Panc1 (cell line): ENCODE data around the gene NLGN2. TPM values are rescaled to one million over a fixed set of nuclear protein-coding genes. Genes with fewer than 3 reads are reported as not detected.
A peak's percentile ranks its signal among the peaks of the same experiment; 100 is the strongest.

Experiments used
- ATAC-seq: fragments of 200-7000 bp; cut with Tn5 transposase; 2 replicates; pipeline ENCODE4 v1.9.1; 2020; ENCODE audit warnings: mild to moderate bottlenecking, moderate library complexity
- BruUV-seq: library from RNA; stranded (reverse); fragments of 400-500 nt; replicated peaks from 2 replicates; lab custom pipeline; 2021; lab: Mats Ljungman, UMichigan
- CTCF ChIA-PET: fragments of 300-600 bp; sonication (Branson Sonifier 250); formaldehyde crosslinking; loops from one replicate; lab custom pipeline; 2022; ENCODE audit warnings: antibody characterized with exemption; lab: Charles Lee
- POLR2A ChIA-PET: fragments of 300-600 bp; sonication (Branson Sonifier 250); formaldehyde crosslinking; loops from one replicate; lab custom pipeline; 2022; ENCODE audit warnings: antibody characterized with exemption; lab: Charles Lee
- DNase-seq: peaks from one replicate; pipeline ENCODE4 v3.0.0-alpha.2; 2010; ENCODE audit warnings: low read depth, low spot score
- H3K27ac ChIP-seq: 2 replicates; pipeline ENCODE4 v1.5.1; 2011; ENCODE audit warnings: mild to moderate bottlenecking, low read length, inconsistent platforms
- H3K27me3 ChIP-seq: fragments of 200-500 bp; sonication (Bioruptor generic); 2 replicates; pipeline ENCODE4 v1.6.0; 2014; ENCODE audit warnings: low read length, inconsistent platforms; ENCODE audit not compliant: control insufficient read depth, insufficient read depth
- H3K36me3 ChIP-seq: fragments of 200-500 bp; sonication (Bioruptor generic); 2 replicates; pipeline ENCODE4 v1.5.1; 2014; ENCODE audit warnings: inconsistent platforms, mild to moderate bottlenecking, low read length, moderate library complexity; ENCODE audit not compliant: control insufficient read depth, insufficient read depth
- H3K4me1 ChIP-seq: 2 replicates; pipeline ENCODE4 v1.5.1; 2011; ENCODE audit warnings: inconsistent platforms, mild to moderate bottlenecking, low read length, moderate library complexity; ENCODE audit not compliant: control insufficient read depth, insufficient read depth
- H3K4me3 ChIP-seq, 2 experiments: 2 replicates each; pipeline ENCODE4 v1.5.1; 2011 to 2012; ENCODE audit warnings: low read depth in 2 of 2, low read length in 2 of 2, mild to moderate bottlenecking in 2 of 2, inconsistent platforms in 1 of 2, moderate library complexity in 1 of 2
- H3K9me3 ChIP-seq: fragments of 200-500 bp; sonication (Bioruptor generic); 2 replicates; pipeline ENCODE4 v1.5.1; 2014; ENCODE audit warnings: low read depth, mild to moderate bottlenecking, inconsistent platforms, low read length, moderate library complexity; ENCODE audit not compliant: control insufficient read depth, insufficient read depth
- POLR2AphosphoS5 ChIP-seq: IDR thresholded peaks from 2 replicates; pipeline ENCODE4 v1.6.1; 2012; ENCODE audit warnings: mild to moderate bottlenecking, low read depth, low read length, moderate library complexity
- SIN3A ChIP-seq: IDR thresholded peaks from 2 replicates; pipeline ENCODE4 v1.6.1; 2012; ENCODE audit warnings: low read depth, mild to moderate bottlenecking, low read length, moderate library complexity, borderline replicate concordance; ENCODE audit not compliant: insufficient read depth
- TCF7L2 ChIP-seq: IDR thresholded peaks from 2 replicates; pipeline ENCODE4 v1.6.1; 2011; ENCODE audit warnings: mild to moderate bottlenecking, low read depth, low read length, inconsistent platforms
- in situ Hi-C: cut with HindIII; loops from 2 replicates; pipeline ENCODE4 v1.10.0; 2016; ENCODE audit warnings: low sequenced_read_pairs, low pct_unique_long_range_greater_than_20kb
- intact Hi-C: fragments of 100-400 bp; cut with micrococcal nuclease; formaldehyde crosslinking; loops from one replicate; pipeline ENCODE4 v1.10.0; 2022; ENCODE audit not compliant: unreplicated experiment
- total RNA-seq: library from RNA; stranded (reverse); gene quantifications from one replicate; pipeline ENCODE4 v1.2.1, GENCODE V29; 2021; ENCODE audit not compliant: unreplicated experiment
- TF ChIP-seq, protein P1 (sequence below), 2 experiments: IDR thresholded peaks; 2 replicates each; pipeline ENCODE4 v1.6.1; 2011 to 2012; ENCODE audit warnings: low read depth in 2 of 2, control low read depth in 1 of 2, low read length in 1 of 2, mild to moderate bottlenecking in 1 of 2, moderate library complexity in 1 of 2; ENCODE audit not compliant: insufficient read depth in 1 of 2
- TF ChIP-seq, protein P2 (sequence below): fragments of 450-650 bp; IDR thresholded peaks from 2 replicates; pipeline ENCODE4 v1.5.1; 2017; ENCODE audit warnings: mild to moderate bottlenecking

NLGN2 gene
- total RNA-seq, 1 experiment from 2014 or later = 33.6 TPM

DNA sequence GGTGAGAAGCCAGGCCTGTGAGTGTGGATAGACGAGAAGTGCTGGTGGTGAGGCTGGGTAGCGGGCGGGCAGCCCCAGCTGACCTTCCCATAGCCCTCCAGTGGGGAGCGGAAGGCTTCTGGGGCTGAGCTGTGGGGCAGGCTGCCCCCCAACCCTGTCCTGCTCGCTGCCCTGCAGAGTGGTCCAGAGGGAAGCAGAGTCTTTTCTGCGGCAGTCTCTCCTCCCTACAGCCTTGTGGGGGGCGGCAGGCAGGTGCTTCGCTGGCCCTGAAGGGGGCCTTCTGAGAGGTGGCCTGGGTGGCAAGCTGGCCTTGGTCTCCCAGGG is 3.7 kb downstream of the NLGN2 start:
- Histone ChIP-seq H3K27ac (no peak overlapping the region), H3K4me1 (no peaks in the 10 kb centered on the region), H3K9me3 (no peaks in the 10 kb centered on the region), H3K4me3 (no peak overlapping the region), H3K27me3 (no peaks in the 10 kb centered on the region), H3K36me3 (no peaks in the 10 kb centered on the region)
- ATAC-seq = no peak
- no TSS peak for BruUV-seq
- no peak for TF ChIP-seq POLR2AphosphoS5
- TF ChIP-seq, protein P1, sequence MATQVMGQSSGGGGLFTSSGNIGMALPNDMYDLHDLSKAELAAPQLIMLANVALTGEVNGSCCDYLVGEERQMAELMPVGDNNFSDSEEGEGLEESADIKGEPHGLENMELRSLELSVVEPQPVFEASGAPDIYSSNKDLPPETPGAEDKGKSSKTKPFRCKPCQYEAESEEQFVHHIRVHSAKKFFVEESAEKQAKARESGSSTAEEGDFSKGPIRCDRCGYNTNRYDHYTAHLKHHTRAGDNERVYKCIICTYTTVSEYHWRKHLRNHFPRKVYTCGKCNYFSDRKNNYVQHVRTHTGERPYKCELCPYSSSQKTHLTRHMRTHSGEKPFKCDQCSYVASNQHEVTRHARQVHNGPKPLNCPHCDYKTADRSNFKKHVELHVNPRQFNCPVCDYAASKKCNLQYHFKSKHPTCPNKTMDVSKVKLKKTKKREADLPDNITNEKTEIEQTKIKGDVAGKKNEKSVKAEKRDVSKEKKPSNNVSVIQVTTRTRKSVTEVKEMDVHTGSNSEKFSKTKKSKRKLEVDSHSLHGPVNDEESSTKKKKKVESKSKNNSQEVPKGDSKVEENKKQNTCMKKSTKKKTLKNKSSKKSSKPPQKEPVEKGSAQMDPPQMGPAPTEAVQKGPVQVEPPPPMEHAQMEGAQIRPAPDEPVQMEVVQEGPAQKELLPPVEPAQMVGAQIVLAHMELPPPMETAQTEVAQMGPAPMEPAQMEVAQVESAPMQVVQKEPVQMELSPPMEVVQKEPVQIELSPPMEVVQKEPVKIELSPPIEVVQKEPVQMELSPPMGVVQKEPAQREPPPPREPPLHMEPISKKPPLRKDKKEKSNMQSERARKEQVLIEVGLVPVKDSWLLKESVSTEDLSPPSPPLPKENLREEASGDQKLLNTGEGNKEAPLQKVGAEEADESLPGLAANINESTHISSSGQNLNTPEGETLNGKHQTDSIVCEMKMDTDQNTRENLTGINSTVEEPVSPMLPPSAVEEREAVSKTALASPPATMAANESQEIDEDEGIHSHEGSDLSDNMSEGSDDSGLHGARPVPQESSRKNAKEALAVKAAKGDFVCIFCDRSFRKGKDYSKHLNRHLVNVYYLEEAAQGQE (IDR thresholded peaks at IDR 0.05; ENCODE audit: insufficient read depth in 1 of 2, low read depth in 2 of 2, low read length in 1 of 2) = no peak
- TF ChIP-seq SIN3A = no peak
- TF ChIP-seq TCF7L2 = no peak
- TF ChIP-seq, protein P2, sequence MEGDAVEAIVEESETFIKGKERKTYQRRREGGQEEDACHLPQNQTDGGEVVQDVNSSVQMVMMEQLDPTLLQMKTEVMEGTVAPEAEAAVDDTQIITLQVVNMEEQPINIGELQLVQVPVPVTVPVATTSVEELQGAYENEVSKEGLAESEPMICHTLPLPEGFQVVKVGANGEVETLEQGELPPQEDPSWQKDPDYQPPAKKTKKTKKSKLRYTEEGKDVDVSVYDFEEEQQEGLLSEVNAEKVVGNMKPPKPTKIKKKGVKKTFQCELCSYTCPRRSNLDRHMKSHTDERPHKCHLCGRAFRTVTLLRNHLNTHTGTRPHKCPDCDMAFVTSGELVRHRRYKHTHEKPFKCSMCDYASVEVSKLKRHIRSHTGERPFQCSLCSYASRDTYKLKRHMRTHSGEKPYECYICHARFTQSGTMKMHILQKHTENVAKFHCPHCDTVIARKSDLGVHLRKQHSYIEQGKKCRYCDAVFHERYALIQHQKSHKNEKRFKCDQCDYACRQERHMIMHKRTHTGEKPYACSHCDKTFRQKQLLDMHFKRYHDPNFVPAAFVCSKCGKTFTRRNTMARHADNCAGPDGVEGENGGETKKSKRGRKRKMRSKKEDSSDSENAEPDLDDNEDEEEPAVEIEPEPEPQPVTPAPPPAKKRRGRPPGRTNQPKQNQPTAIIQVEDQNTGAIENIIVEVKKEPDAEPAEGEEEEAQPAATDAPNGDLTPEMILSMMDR = no peak
- no peak for DNase-seq
- intact Hi-C loops (no loop called here), in situ Hi-C loops (no loop called here)
- POLR2A ChIA-PET = no interaction called here
- CTCF ChIA-PET = no interaction called here

DNA sequence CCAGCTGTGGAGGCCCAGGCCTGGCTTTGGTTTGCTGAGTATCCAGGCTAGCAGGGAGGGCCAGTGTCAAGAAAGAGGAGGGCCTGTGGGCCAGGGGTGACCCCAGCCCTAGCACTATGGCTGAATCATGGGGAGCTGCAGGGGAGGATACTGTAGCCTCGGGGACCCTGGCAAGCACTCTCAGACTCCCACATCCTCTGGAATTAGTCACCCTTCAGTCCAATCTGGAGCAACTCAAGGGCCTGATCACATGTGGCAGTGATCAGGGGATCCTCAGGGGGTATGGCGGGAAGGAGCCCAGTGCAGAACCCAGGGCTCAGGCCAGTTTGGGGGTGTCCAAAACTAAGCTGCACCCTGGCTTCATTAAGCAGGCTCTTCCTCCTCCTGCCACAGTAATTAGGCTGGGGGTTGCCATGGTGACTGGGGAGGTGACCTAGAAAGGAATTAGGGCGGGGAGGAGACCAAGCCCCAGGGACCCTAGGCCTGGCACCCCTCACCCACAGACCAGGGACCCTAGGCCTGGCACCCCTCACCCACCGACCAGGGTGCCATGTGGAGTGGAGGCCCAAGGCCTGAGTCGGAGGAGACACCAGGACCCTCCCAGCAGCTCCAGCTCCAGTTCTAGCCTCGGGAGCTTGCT is 5.8 kb downstream of the NLGN2 start:
- H3K27me3 ChIP-seq = no peaks in the 10 kb centered on the region
- no peak for TF ChIP-seq TCF7L2
- TF ChIP-seq, protein P1 (IDR thresholded peaks at IDR 0.05; ENCODE audit: insufficient read depth in 1 of 2, low read depth in 2 of 2, low read length in 1 of 2) = no peak
- TF ChIP-seq, protein P2 = no peak
- TF ChIP-seq SIN3A = no peak
- no peak for TF ChIP-seq POLR2AphosphoS5
- intact Hi-C loops = no loop called here
- H3K9me3 ChIP-seq = no peaks in the 10 kb centered on the region
- in situ Hi-C loops = no loop called here
- BruUV-seq = no TSS peak
- no peak for DNase-seq
- ChIA-PET POLR2A (interaction anchor here (0.6 kb wide), 1 partner anchor 23 kb away, joined by 4 read pairs; no protein-coding TSS in a partner anchor), CTCF (no interaction called here)
- no peak overlapping the region for H3K4me3 ChIP-seq
- no peaks in the 10 kb centered on the region for H3K36me3 ChIP-seq
- H3K4me1 ChIP-seq = no peaks in the 10 kb centered on the region
- ATAC-seq = 0 out of 2 replicates have a peak, but pooled peaks have one; percentile 11
- H3K27ac ChIP-seq = no peak overlapping the region
